Loucy (cell line): Measurements from ENCODE around the gene STARD13.

Experiments
- H2AFZ ChIP-seq: fragments of 200-600 bp; sonication (generic); 2 replicates; pipeline ENCODE4 v1.6.0; 2016; ENCODE audit warnings: antibody characterized with exemption, mild to moderate bottlenecking, low read length, moderate library complexity
- H3F3A ChIP-seq: fragments of 200-600 bp; 2 replicates; pipeline ENCODE4 v1.6.0; 2016; ENCODE audit warnings: antibody characterized with exemption, low read depth, mild to moderate bottlenecking
- H3K27me3 ChIP-seq: fragments of 200-600 bp; sonication (generic); 2 replicates; pipeline ENCODE4 v1.6.1; 2014; ENCODE audit warnings: low read length, mild to moderate bottlenecking; ENCODE audit not compliant: insufficient read depth, poor library complexity, severe bottlenecking
- H3K36me3 ChIP-seq: fragments of 200-600 bp; sonication (generic); 2 replicates; pipeline ENCODE4 v1.6.1; 2016; ENCODE audit warnings: low read length; ENCODE audit not compliant: insufficient read depth
- H3K4me1 ChIP-seq: fragments of 200-600 bp; sonication (generic); 2 replicates; pipeline ENCODE4 v1.5.1; 2014; ENCODE audit warnings: low read length, mild to moderate bottlenecking; ENCODE audit not compliant: insufficient read depth, poor library complexity, severe bottlenecking
- H3K4me2 ChIP-seq: fragments of 200-600 bp; sonication (generic); 2 replicates; pipeline ENCODE4 v1.6.0; 2014; ENCODE audit warnings: antibody characterized with exemption, low read length, low read depth, mild to moderate bottlenecking; ENCODE audit not compliant: poor library complexity, severe bottlenecking
- H3K4me3 ChIP-seq: fragments of 200-600 bp; sonication (generic); 2 replicates; pipeline ENCODE4 v1.5.1; 2014; ENCODE audit warnings: low read length, mild to moderate bottlenecking, mixed read lengths; ENCODE audit not compliant: poor library complexity, severe bottlenecking
- H3K79me2 ChIP-seq: fragments of 200-600 bp; sonication (generic); 2 replicates; pipeline ENCODE4 v1.6.1; 2014; ENCODE audit warnings: low read length; ENCODE audit not compliant: insufficient read depth
- H3K9ac ChIP-seq: fragments of 200-600 bp; sonication (generic); 2 replicates; pipeline ENCODE4 v1.6.0; 2014; ENCODE audit warnings: mild to moderate bottlenecking, low read depth, low read length, moderate library complexity; ENCODE audit not compliant: poor library complexity, severe bottlenecking
- H3K9me2 ChIP-seq: fragments of 200-600 bp; sonication (generic); replicated peaks from 2 replicates; pipeline ENCODE4 v1.6.1; 2016; ENCODE audit warnings: low read depth, low read length, mixed read lengths
- H3K9me3 ChIP-seq: fragments of 200-600 bp; sonication (generic); 2 replicates; pipeline ENCODE4 v1.6.1; 2014; ENCODE audit warnings: mild to moderate bottlenecking, antibody characterized with exemption, low read length, low read depth; ENCODE audit not compliant: insufficient read depth
- H4K20me1 ChIP-seq: fragments of 200-600 bp; sonication (generic); 2 replicates; pipeline ENCODE4 v1.6.0; 2014; ENCODE audit warnings: antibody characterized with exemption, low read length, mild to moderate bottlenecking; ENCODE audit not compliant: insufficient read depth, poor library complexity, severe bottlenecking
- EZH2phosphoT487 ChIP-seq: fragments of 200-600 bp; IDR thresholded peaks from 2 replicates; pipeline ENCODE4 v1.6.1; 2018; ENCODE audit warnings: antibody characterized with exemption, mild to moderate bottlenecking, moderate library complexity, borderline replicate concordance
- TF ChIP-seq, protein P1 (sequence below): fragments of 200-600 bp; sonication (generic); conservative IDR thresholded peaks from 2 replicates; pipeline ENCODE4 v1.5.1; 2014; ENCODE audit warnings: mild to moderate bottlenecking, antibody characterized with exemption, low read length

Gene STARD13

DNA sequence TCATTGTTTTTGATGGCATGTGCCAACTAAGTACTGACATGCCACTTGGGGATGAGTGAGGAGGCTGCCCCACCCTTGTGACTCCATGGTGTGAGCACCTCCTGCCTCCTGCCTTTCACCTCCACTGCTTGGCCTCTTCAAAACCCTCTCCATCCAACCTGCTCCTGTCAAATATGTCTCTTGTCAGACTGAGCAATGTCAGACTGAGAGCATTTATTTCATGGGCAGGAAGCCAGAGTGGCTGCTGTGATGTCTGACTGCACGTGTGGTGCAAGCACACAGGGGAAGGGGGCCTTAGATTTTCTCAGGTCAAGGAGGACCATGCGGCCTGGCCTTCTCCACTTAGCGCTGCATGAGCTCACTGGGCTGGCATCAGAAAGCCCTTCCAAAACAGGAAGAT, 68.3 kb downstream of the STARD13 start:
- H3F3A ChIP-seq, result no peaks in the 10 kb centered on the region
- H3K9me3 ChIP-seq, result no peaks in the 10 kb centered on the region
- no peaks in the 10 kb centered on the region for H3K79me2 ChIP-seq
- no peaks in the 10 kb centered on the region for H3K4me1 ChIP-seq
- no peak overlapping the region for H3K9ac ChIP-seq
- no peak for TF ChIP-seq EZH2phosphoT487
- TF ChIP-seq, protein P1, sequence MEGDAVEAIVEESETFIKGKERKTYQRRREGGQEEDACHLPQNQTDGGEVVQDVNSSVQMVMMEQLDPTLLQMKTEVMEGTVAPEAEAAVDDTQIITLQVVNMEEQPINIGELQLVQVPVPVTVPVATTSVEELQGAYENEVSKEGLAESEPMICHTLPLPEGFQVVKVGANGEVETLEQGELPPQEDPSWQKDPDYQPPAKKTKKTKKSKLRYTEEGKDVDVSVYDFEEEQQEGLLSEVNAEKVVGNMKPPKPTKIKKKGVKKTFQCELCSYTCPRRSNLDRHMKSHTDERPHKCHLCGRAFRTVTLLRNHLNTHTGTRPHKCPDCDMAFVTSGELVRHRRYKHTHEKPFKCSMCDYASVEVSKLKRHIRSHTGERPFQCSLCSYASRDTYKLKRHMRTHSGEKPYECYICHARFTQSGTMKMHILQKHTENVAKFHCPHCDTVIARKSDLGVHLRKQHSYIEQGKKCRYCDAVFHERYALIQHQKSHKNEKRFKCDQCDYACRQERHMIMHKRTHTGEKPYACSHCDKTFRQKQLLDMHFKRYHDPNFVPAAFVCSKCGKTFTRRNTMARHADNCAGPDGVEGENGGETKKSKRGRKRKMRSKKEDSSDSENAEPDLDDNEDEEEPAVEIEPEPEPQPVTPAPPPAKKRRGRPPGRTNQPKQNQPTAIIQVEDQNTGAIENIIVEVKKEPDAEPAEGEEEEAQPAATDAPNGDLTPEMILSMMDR, result no peak
- H3K36me3 ChIP-seq, result no peaks in the 10 kb centered on the region
- no peaks in the 10 kb centered on the region for H3K9me2 ChIP-seq
- no peak overlapping the region for H3K4me3 ChIP-seq
- H4K20me1 ChIP-seq, result no peaks in the 10 kb centered on the region
- no peak overlapping the region for H3K4me2 ChIP-seq
- H3K27me3 ChIP-seq, result no peaks in the 10 kb centered on the region
- no peak overlapping the region for H2AFZ ChIP-seq

DNA sequence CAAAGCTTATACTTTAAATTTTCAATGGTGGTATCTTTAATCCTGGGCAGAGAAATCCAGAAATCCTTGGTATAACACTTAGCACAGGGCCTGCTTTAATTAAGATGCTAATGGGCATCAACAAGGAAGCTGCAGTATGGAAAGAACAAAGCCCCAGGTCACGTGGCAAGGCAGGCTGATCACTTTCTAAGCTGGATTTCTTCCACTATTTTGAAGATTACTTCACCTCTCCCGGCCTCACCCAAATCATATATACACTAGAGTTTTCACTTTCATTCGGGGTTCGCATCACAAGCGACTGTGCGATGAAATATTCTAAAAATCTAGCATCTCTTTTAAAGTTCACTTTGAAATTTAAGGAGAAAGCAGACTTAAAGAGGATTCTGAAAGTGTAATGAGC, 71.8 kb downstream of the STARD13 start:
- H3K4me3 ChIP-seq, result no peak overlapping the region
- H3K4me1 ChIP-seq, result no peaks in the 10 kb centered on the region
- no peaks in the 10 kb centered on the region for H3F3A ChIP-seq
- no peaks in the 10 kb centered on the region for H3K9me3 ChIP-seq
- no peaks in the 10 kb centered on the region for H4K20me1 ChIP-seq
- H3K79me2 ChIP-seq, result no peaks in the 10 kb centered on the region
- no peak overlapping the region for H3K4me2 ChIP-seq
- no peaks in the 10 kb centered on the region for H3K36me3 ChIP-seq
- TF ChIP-seq, protein P1, result no peak
- no peak for TF ChIP-seq EZH2phosphoT487
- no peaks in the 10 kb centered on the region for H3K27me3 ChIP-seq
- H3K9me2 ChIP-seq, result no peaks in the 10 kb centered on the region
- no peak overlapping the region for H2AFZ ChIP-seq
- no peak overlapping the region for H3K9ac ChIP-seq

DNA sequence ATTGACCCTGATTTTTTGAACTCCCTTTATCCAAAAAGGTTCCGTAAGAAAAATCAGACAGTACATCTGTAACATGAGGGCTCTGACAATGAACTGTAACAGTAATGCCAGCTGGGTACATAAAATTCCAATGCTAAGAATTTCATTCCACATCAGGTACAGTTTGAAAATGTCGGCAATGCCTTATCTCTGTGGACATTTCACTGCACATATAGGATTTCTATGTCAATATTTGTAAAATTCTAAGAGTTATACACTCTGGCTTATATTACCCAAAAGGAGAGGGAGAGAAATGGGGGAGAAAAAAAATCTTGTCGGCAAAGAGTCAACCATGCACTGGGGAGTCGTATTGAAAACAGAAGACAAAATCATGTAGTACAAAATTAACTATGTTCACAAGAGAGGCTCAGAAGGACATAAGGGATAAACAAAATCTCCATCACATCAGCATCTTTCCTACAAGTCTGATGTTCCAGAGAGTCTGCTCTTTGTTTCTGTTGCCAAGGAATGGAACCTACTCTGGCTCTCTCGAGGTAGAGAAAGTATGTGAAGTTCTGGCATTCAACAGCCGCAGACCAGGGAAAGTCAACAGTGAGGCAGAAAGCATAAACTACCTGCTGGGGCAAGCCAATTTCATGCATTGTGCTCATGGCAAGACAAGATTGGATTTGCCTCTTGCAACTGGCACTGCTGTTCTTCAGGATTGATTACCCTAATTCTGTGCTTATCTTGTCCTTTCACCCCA, 72.4 kb downstream of the STARD13 start:
- no peaks in the 10 kb centered on the region for H3K4me1 ChIP-seq
- no peak overlapping the region for H3K4me3 ChIP-seq
- no peaks in the 10 kb centered on the region for H3F3A ChIP-seq
- no peak for TF ChIP-seq EZH2phosphoT487
- TF ChIP-seq, protein P1, result no peak
- no peaks in the 10 kb centered on the region for H3K79me2 ChIP-seq
- no peaks in the 10 kb centered on the region for H3K36me3 ChIP-seq
- H2AFZ ChIP-seq, result no peak overlapping the region
- no peak overlapping the region for H3K4me2 ChIP-seq
- no peaks in the 10 kb centered on the region for H3K9me3 ChIP-seq
- H3K9ac ChIP-seq, result no peak overlapping the region
- no peaks in the 10 kb centered on the region for H3K9me2 ChIP-seq
- no peaks in the 10 kb centered on the region for H4K20me1 ChIP-seq
- H3K27me3 ChIP-seq, result no peaks in the 10 kb centered on the region
